Neural cell (in vitro differentiated cells): ENCODE data around the gene C9orf78. TPM values are rescaled to one million over a fixed set of nuclear protein-coding genes. Genes with fewer than 3 reads are reported as not detected.

Experiments
- H2AFZ ChIP-seq: fragments of 200-600, 300-800 bp; sonication (generic), shearing (Covaris generic); 2 replicates; pipeline ENCODE4 v1.6.0; 2014; ENCODE audit warnings: low read depth, mild to moderate bottlenecking, antibody characterized with exemption, low read length, moderate library complexity
- H3F3A ChIP-seq: fragments of 200-600 bp; shearing (Covaris generic); 2 replicates; pipeline ENCODE4 v1.6.1; 2016; ENCODE audit warnings: mild to moderate bottlenecking, moderate library complexity, mixed read lengths, antibody characterized with exemption, low read length; ENCODE audit not compliant: insufficient read depth, poor library complexity, severe bottlenecking
- H3K27ac ChIP-seq: fragments of 200-600, 300-800 bp; sonication (generic), shearing (Covaris generic); 2 replicates; pipeline ENCODE4 v1.5.1; 2014; ENCODE audit warnings: mild to moderate bottlenecking, low read length, moderate library complexity
- H3K27me3 ChIP-seq: fragments of 300-800, 200-600 bp; sonication (generic), shearing (Covaris generic); 2 replicates; pipeline ENCODE4 v1.6.0; 2014; ENCODE audit warnings: mild to moderate bottlenecking, low read depth, low read length, moderate library complexity; ENCODE audit not compliant: insufficient read depth
- H3K36me3 ChIP-seq: fragments of 300-800, 200-600 bp; sonication (generic), shearing (Covaris generic); 2 replicates; pipeline ENCODE4 v1.5.1; 2014; ENCODE audit warnings: mild to moderate bottlenecking, antibody characterized with exemption, low read length, moderate library complexity; ENCODE audit not compliant: insufficient read depth
- H3K4me2 ChIP-seq: fragments of 300-800, 200-600 bp; sonication (generic), shearing (Covaris generic); 2 replicates; pipeline ENCODE4 v1.6.0; 2014; ENCODE audit warnings: mild to moderate bottlenecking, low read length
- H3K4me3 ChIP-seq: fragments of 300-800, 200-600 bp; sonication (generic), shearing (Covaris generic); 2 replicates; pipeline ENCODE4 v1.5.1; 2014; ENCODE audit warnings: mild to moderate bottlenecking, low read length, moderate library complexity
- H3K79me2 ChIP-seq: fragments of 200-600 bp; shearing (Covaris generic); replicated peaks from 2 replicates; pipeline ENCODE4 v1.6.0; 2014; ENCODE audit warnings: mild to moderate bottlenecking, low read length, moderate library complexity; ENCODE audit not compliant: insufficient read depth
- H3K9ac ChIP-seq: fragments of 300-800, 200-600 bp; sonication (generic), shearing (Covaris generic); 2 replicates; pipeline ENCODE4 v1.6.1; 2016; ENCODE audit warnings: mild to moderate bottlenecking, low read length, mixed read lengths
- H3K9me2 ChIP-seq: fragments of 200-600 bp; shearing (Covaris generic); 2 replicates; pipeline ENCODE4 v1.6.1; 2016; ENCODE audit warnings: mild to moderate bottlenecking, low read length, mixed read lengths; ENCODE audit not compliant: insufficient read depth
- H3K9me3 ChIP-seq: fragments of 200-600, 300-800 bp; sonication (generic), shearing (Covaris generic); 2 replicates; pipeline ENCODE4 v1.6.1; 2016; ENCODE audit warnings: mild to moderate bottlenecking, mixed run types, low read length, moderate library complexity, mixed read lengths
- H4K20me1 ChIP-seq: fragments of 200-600 bp; shearing (Covaris generic); 2 replicates; pipeline ENCODE4 v1.6.1; 2016; ENCODE audit warnings: mild to moderate bottlenecking, mixed run types; ENCODE audit not compliant: insufficient read depth
- CTCF ChIP-seq: fragments of 450-650 bp; IDR thresholded peaks from 2 replicates; pipeline ENCODE4 v1.5.1; 2014; ENCODE audit warnings: antibody characterized with exemption, mild to moderate bottlenecking, moderate library complexity; ENCODE audit not compliant: poor library complexity, severe bottlenecking
- EP300 ChIP-seq: fragments of 450-650 bp; conservative IDR thresholded peaks from 2 replicates; pipeline ENCODE4 v1.6.1; 2014; ENCODE audit warnings: antibody characterized with exemption, mild to moderate bottlenecking, moderate library complexity; ENCODE audit not compliant: poor library complexity, severe bottlenecking
- EZH2 ChIP-seq: fragments of 200-600, 300-800 bp; shearing (Covaris generic), sonication (generic); IDR thresholded peaks from 2 replicates; pipeline ENCODE4 v1.6.1; 2014; ENCODE audit warnings: antibody characterized with exemption, low read length, borderline replicate concordance, mild to moderate bottlenecking; ENCODE audit not compliant: insufficient read depth, poor library complexity, severe bottlenecking
- MXI1 ChIP-seq: fragments of 450-650 bp; conservative IDR thresholded peaks from 2 replicates; pipeline ENCODE4 v1.6.1; 2014; ENCODE audit warnings: antibody characterized with exemption, mild to moderate bottlenecking; ENCODE audit not compliant: poor library complexity, severe bottlenecking
- POLR2AphosphoS5 ChIP-seq: IDR thresholded peaks from 2 replicates; pipeline ENCODE4 v1.6.1; 2012
- RAD21 ChIP-seq: fragments of 450-650 bp; conservative IDR thresholded peaks from 2 replicates; pipeline ENCODE4 v1.6.1; 2014; ENCODE audit warnings: antibody characterized with exemption, mild to moderate bottlenecking, moderate library complexity
- SMC3 ChIP-seq: fragments of 450-650 bp; conservative IDR thresholded peaks from 2 replicates; pipeline ENCODE4 v1.6.1; 2014; ENCODE audit warnings: antibody characterized with exemption, mild to moderate bottlenecking, moderate library complexity; ENCODE audit not compliant: poor library complexity
- TAF1 ChIP-seq: IDR thresholded peaks from 2 replicates; pipeline ENCODE4 v1.6.1; 2012; ENCODE audit warnings: low read depth
- polyA plus RNA-seq: library from polyadenylated mRNA; depleted of rRNA; stranded (reverse); fragments of >200 nt; gene quantifications from 2 replicates; pipeline ENCODE4 v1.2.3, GENCODE V29; 2014
- TF ChIP-seq, protein P1 (sequence below): IDR thresholded peaks from 2 replicates; pipeline ENCODE4 v1.6.1; 2012; ENCODE audit warnings: borderline replicate concordance

C9orf78 gene
- polyA plus RNA-seq, 1 donor from 2014 or later: 91.3 TPM

DNA sequence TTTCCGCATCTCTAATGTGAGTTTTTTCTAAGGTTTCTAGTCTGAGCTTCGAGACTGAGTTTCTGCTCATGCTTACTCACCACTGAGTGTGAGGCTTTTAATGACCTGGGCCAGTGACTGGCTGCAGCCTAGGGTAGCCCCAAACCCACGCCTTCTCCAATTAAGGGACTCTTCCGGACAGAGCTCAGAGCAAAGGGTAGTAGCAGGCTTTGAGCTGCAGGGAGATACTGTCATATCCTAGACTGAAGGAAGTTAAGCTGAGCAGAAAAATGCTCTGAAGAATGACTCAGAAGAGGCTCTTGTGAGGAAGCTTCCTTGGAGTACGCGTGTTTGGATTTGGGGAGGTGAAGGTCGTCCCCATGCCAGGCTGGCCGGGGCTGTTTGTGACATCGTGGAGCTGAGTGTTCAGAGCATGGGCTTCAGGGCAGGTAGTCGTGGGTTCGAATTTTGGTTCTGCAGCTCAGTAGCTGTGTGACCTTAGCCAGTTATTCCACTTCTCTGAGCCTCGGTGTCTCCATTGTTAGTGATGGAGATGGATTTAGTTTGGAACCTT lies 3.7 kb upstream of the C9orf78 start (continued):
- no peak for TF ChIP-seq EZH2

DNA sequence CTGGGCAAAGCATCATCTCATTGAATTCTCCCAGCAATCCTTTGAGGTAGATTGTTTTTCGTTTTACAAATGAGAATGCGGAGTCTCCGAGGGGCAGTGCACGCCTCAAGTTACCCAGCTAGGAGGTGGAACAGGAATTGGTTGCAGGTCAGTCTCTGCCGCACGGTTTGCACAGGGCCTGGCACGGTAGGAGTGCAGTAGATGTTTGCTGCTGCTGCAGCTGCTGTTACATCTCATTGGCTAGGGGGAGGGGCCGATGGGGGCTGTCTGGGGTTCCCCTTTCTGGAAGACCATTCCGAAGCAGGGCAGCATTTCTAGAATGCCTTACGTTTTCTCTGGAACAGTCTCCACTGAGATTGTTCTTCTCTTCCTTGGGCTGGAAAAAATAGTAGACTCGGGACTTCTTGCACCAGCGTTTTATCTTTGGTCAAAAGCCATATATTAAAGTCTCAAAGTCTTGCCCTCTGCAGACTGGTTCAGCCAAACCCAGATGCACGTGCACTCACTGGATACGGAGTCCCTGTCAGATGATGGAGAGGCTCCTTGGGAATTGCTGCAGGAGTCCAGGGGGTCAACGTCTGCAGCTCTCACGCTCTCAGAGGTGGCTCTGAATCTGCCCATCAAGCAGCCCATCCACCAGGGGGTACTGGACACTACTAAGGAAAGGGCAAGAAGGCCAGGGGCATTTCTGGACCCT lies 1.4 kb upstream of the C9orf78 start:
- peak overlapping the region; percentile 74 for H3K4me2 ChIP-seq
- no peak overlapping the region for H2AFZ ChIP-seq
- H3K9ac ChIP-seq: peak overlapping the region; percentile 90
- no peak overlapping the region for H3K27ac ChIP-seq
- no peaks in the 10 kb centered on the region for H3K36me3 ChIP-seq
- H3K9me2 ChIP-seq: no peaks in the 10 kb centered on the region
- H3K4me3 ChIP-seq: peak overlapping the region; percentile 81
- H3K79me2 ChIP-seq: peaks cover 34% of the 10 kb centered on the region
- no peaks in the 10 kb centered on the region for H4K20me1 ChIP-seq
- no peaks in the 10 kb centered on the region for H3F3A ChIP-seq
- TF ChIP-seq RAD21 (no peak), EP300 (no peak), CTCF (no peak), SMC3 (no peak), POLR2AphosphoS5 (no peak), TAF1 (no peak), MXI1 (no peak), EZH2 (no peak)
- TF ChIP-seq, protein P1, sequence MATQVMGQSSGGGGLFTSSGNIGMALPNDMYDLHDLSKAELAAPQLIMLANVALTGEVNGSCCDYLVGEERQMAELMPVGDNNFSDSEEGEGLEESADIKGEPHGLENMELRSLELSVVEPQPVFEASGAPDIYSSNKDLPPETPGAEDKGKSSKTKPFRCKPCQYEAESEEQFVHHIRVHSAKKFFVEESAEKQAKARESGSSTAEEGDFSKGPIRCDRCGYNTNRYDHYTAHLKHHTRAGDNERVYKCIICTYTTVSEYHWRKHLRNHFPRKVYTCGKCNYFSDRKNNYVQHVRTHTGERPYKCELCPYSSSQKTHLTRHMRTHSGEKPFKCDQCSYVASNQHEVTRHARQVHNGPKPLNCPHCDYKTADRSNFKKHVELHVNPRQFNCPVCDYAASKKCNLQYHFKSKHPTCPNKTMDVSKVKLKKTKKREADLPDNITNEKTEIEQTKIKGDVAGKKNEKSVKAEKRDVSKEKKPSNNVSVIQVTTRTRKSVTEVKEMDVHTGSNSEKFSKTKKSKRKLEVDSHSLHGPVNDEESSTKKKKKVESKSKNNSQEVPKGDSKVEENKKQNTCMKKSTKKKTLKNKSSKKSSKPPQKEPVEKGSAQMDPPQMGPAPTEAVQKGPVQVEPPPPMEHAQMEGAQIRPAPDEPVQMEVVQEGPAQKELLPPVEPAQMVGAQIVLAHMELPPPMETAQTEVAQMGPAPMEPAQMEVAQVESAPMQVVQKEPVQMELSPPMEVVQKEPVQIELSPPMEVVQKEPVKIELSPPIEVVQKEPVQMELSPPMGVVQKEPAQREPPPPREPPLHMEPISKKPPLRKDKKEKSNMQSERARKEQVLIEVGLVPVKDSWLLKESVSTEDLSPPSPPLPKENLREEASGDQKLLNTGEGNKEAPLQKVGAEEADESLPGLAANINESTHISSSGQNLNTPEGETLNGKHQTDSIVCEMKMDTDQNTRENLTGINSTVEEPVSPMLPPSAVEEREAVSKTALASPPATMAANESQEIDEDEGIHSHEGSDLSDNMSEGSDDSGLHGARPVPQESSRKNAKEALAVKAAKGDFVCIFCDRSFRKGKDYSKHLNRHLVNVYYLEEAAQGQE: no peak
- H3K27me3 ChIP-seq: no peaks in the 10 kb centered on the region
- H3K9me3 ChIP-seq: no peaks in the 10 kb centered on the region

DNA sequence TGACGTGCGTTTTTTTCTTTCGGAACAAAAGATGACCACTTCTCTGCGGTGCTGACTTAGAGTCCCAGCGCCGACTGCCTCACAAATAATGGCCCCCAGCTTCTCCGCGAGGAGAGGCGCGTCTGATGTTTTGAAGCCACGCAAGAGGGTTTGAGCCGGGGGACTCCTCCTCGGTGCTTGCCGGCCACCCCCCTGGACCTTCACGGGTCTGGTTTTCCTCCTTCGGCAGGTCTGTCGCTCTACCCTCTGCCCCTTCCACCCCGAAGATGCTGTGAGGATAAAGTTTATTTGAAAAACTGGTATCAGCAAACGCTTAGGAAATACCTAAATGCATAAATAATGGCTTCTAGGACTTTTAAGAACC lies 767 bp upstream of the C9orf78 start:
- Histone ChIP-seq H3K79me2 (peaks cover 34% of the 10 kb centered on the region), H3K9ac (peak overlapping the region; percentile 90), H3K36me3 (no peaks in the 10 kb centered on the region), H4K20me1 (no peaks in the 10 kb centered on the region), H3K4me3 (peak overlapping the region; percentile 81), H2AFZ (peak overlapping the region; percentile 41), H3K27me3 (no peaks in the 10 kb centered on the region), H3F3A (no peaks in the 10 kb centered on the region), H3K9me3 (no peaks in the 10 kb centered on the region), H3K4me2 (peak overlapping the region; percentile 74), H3K9me2 (no peaks in the 10 kb centered on the region), H3K27ac (peak overlapping the region; percentile 69)
- no peak for TF ChIP-seq POLR2AphosphoS5
- TF ChIP-seq, protein P1: no peak
- no peak for TF ChIP-seq EZH2
- no peak for TF ChIP-seq TAF1
- TF ChIP-seq RAD21: no peak
- no peak for TF ChIP-seq MXI1
- TF ChIP-seq EP300: no peak
- TF ChIP-seq SMC3: no peak
- TF ChIP-seq CTCF: no peak
